ENCODE results near the gene DSTYK. TPM values are rescaled to one million over a fixed set of nuclear protein-coding genes. Genes with fewer than 3 reads are reported as not detected.

The DSTYK gene
- total RNA-seq, 1 donor from 2014 or later = 11.0 TPM

DNA sequence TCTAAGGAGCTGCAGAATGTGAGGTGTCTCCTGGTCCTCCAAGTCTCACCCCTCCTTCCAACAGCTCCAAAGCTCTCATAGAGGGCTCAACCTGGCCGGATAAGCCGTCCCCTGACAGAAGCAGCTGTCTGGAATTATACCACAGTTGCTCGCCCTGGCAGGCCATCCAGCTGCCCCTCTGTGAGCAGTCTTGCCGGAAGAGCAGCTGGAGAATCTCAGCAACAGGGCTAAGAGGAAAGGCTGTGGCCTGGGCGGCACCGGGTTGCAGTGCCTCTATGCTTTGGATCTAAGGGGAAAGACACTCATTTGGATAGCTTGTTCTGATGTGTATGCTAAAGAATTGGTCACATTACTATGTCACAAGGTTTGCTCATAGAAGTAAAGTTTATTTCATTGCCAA, 28.6 kb upstream of the DSTYK start:
- Mint-ChIP-seq H3K27me3 (no peaks in the 10 kb centered on the region), H3K4me3 (ENCODE audit: low read depth) (no peak overlapping the region), H3K9me3 (ENCODE audit: low read depth) (no peaks in the 10 kb centered on the region), H3K4me1 (ENCODE audit: low read depth) (no peaks in the 10 kb centered on the region), H3K36me3 (ENCODE audit: insufficient read depth) (no peaks in the 10 kb centered on the region), H3K27ac (no peak overlapping the region)
- TF ChIP-seq, protein P1, sequence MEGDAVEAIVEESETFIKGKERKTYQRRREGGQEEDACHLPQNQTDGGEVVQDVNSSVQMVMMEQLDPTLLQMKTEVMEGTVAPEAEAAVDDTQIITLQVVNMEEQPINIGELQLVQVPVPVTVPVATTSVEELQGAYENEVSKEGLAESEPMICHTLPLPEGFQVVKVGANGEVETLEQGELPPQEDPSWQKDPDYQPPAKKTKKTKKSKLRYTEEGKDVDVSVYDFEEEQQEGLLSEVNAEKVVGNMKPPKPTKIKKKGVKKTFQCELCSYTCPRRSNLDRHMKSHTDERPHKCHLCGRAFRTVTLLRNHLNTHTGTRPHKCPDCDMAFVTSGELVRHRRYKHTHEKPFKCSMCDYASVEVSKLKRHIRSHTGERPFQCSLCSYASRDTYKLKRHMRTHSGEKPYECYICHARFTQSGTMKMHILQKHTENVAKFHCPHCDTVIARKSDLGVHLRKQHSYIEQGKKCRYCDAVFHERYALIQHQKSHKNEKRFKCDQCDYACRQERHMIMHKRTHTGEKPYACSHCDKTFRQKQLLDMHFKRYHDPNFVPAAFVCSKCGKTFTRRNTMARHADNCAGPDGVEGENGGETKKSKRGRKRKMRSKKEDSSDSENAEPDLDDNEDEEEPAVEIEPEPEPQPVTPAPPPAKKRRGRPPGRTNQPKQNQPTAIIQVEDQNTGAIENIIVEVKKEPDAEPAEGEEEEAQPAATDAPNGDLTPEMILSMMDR (IDR thresholded peaks at IDR 0.05; ENCODE audit: unreplicated experiment) = no peak
- no peak for DNase-seq (ENCODE audit: low spot score, unreplicated experiment)

- Mint-ChIP-seq H3K27me3 (no peaks in the 10 kb centered on the region), H3K4me3 (ENCODE audit: low read depth) (no peak overlapping the region), H3K9me3 (ENCODE audit: low read depth) (no peaks in the 10 kb centered on the region), H3K4me1 (ENCODE audit: low read depth) (no peaks in the 10 kb centered on the region), H3K27ac (no peak overlapping the region), H3K36me3 (ENCODE audit: insufficient read depth) (no peaks in the 10 kb centered on the region)
- TF ChIP-seq, protein P1 (IDR thresholded peaks at IDR 0.05; ENCODE audit: unreplicated experiment) = no peak
- DNase-seq (ENCODE audit: low spot score, unreplicated experiment) = no peak
These were observed 27.6 kb upstream of the DSTYK start for GRCh38 chr1:205239078-205239477.

- TF ChIP-seq, protein P1 (IDR thresholded peaks at IDR 0.05; ENCODE audit: unreplicated experiment) = no peak
- Mint-ChIP-seq H3K4me3 (ENCODE audit: low read depth) (no peak overlapping the region), H3K27ac (no peak overlapping the region), H3K27me3 (no peaks in the 10 kb centered on the region), H3K9me3 (ENCODE audit: low read depth) (no peaks in the 10 kb centered on the region), H3K36me3 (ENCODE audit: insufficient read depth) (no peaks in the 10 kb centered on the region), H3K4me1 (ENCODE audit: low read depth) (no peaks in the 10 kb centered on the region)
- no peak for DNase-seq (ENCODE audit: low spot score, unreplicated experiment)
These were observed 26.3 kb upstream of the DSTYK start for GRCh38 chr1:205237526-205238484.

- TF ChIP-seq, protein P1 (IDR thresholded peaks at IDR 0.05; ENCODE audit: unreplicated experiment) = no peak
- Mint-ChIP-seq H3K36me3 (ENCODE audit: insufficient read depth) (no peaks in the 10 kb centered on the region), H3K9me3 (ENCODE audit: low read depth) (no peaks in the 10 kb centered on the region), H3K27ac (no peak overlapping the region), H3K4me3 (ENCODE audit: low read depth) (no peak overlapping the region), H3K27me3 (no peaks in the 10 kb centered on the region), H3K4me1 (ENCODE audit: low read depth) (no peaks in the 10 kb centered on the region)
- no peak for DNase-seq (ENCODE audit: low spot score, unreplicated experiment)
These were observed 25.5 kb upstream of the DSTYK start for GRCh38 chr1:205236951-205237475.

- Mint-ChIP-seq H3K4me1 (ENCODE audit: low read depth) (no peaks in the 10 kb centered on the region), H3K27ac (no peak overlapping the region), H3K9me3 (ENCODE audit: low read depth) (no peaks in the 10 kb centered on the region), H3K4me3 (ENCODE audit: low read depth) (no peak overlapping the region), H3K27me3 (no peaks in the 10 kb centered on the region), H3K36me3 (ENCODE audit: insufficient read depth) (no peaks in the 10 kb centered on the region)
- DNase-seq (ENCODE audit: low spot score, unreplicated experiment) = no peak
- TF ChIP-seq, protein P1 (IDR thresholded peaks at IDR 0.05; ENCODE audit: unreplicated experiment) = no peak
These were observed 25.0 kb upstream of the DSTYK start for GRCh38 chr1:205236526-205236925.
